ENCODE measurements around the gene RFC4.
A peak's percentile ranks its signal among the peaks of the same experiment; 100 is the strongest.

Gene RFC4

GRCh38 chr3:186785495-186786018 lies 20.7 kb downstream of the RFC4 start:
- ChIA-PET CTCF (interaction anchor here (1.5 to 4.6 kb wide), 2 partner anchors 36 to 169 kb away, joined by 5 to 49 read pairs; no protein-coding TSS in a partner anchor), POLR2A (interaction anchor here (0.7 to 3.8 kb wide), 4 partner anchors 14 to 169 kb away, joined by 3 to 73 read pairs (median 12); no protein-coding TSS in a partner anchor)
- no peak for TF ChIP-seq CTCF (IDR thresholded peaks at IDR 0.05; ENCODE audit: insufficient read depth, low read length, missing control alignments)
- DNase-seq (ENCODE audit: low read depth, low spot score), result no peak
- H3K4me3 ChIP-seq (ENCODE audit: low read depth, low read length), result peak overlapping the region; percentile 98

- POLR2A ChIA-PET, result interaction anchor here (0.7 to 3.8 kb wide), 9 partner anchors 13 to 215 kb away, joined by 3 to 73 read pairs (median 13); partner anchors contain the start of gene DNAJB11
- CTCF ChIA-PET, result interaction anchor here (1.5 to 4.6 kb wide), 2 partner anchors 37 to 169 kb away, joined by 5 to 49 read pairs; no protein-coding TSS in a partner anchor
- no peak for TF ChIP-seq CTCF (IDR thresholded peaks at IDR 0.05; ENCODE audit: insufficient read depth, low read length, missing control alignments)
- no peak for DNase-seq (ENCODE audit: low read depth, low spot score)
- H3K4me3 ChIP-seq (ENCODE audit: low read depth, low read length), result peak overlapping the region; percentile 98
Measured at GRCh38 chr3:186784820-186785494, 21.3 kb downstream of the RFC4 start.

GRCh38 chr3:186783731-186784515 lies 22.4 kb downstream of the RFC4 start:
- peak overlapping the region; percentile 98 for H3K4me3 ChIP-seq (ENCODE audit: low read depth, low read length)
- no peak for DNase-seq (ENCODE audit: low read depth, low spot score)
- ChIA-PET CTCF (interaction anchor here (1.0 to 4.6 kb wide), 3 partner anchors 15 to 168 kb away, joined by 3 to 49 read pairs (median 4); no protein-coding TSS in a partner anchor), POLR2A (interaction anchor here (0.5 to 3.8 kb wide), 27 partner anchors 8 to 926 kb away, joined by 3 to 73 read pairs (median 6); partner anchors contain the start of genes AHSG, DNAJB11 and TRA2B)
- no peak for TF ChIP-seq CTCF (IDR thresholded peaks at IDR 0.05; ENCODE audit: insufficient read depth, low read length, missing control alignments)

- no peak for TF ChIP-seq CTCF (IDR thresholded peaks at IDR 0.05; ENCODE audit: insufficient read depth, low read length, missing control alignments)
- ChIA-PET CTCF (interaction anchor here (1.0 to 4.6 kb wide), 4 partner anchors 10 to 167 kb away, joined by 3 to 49 read pairs (median 5); no protein-coding TSS in a partner anchor), POLR2A (interaction anchor here (0.6 to 3.8 kb wide), 26 partner anchors 9 to 927 kb away, joined by 3 to 73 read pairs (median 6); partner anchors contain the start of genes AHSG, DNAJB11 and TRA2B)
- peak; percentile 52 for DNase-seq (ENCODE audit: low read depth, low spot score)
- peak within 1 kb of the TSS; percentile 98 for H3K4me3 ChIP-seq (ENCODE audit: low read depth, low read length)
Measured at GRCh38 chr3:186783058-186783730, 23.1 kb downstream of the RFC4 start, which contains the start of gene EIF4A2. Gene EIF4A2, plus strand, starts transcription at chr3:186783577. Its CDS starts 34 bp downstream, at chr3:186783611.

- DNase-seq (ENCODE audit: low read depth, low spot score), result no peak
- no peak for TF ChIP-seq CTCF (IDR thresholded peaks at IDR 0.05; ENCODE audit: insufficient read depth, low read length, missing control alignments)
- peak overlapping the region; percentile 98 for H3K4me3 ChIP-seq (ENCODE audit: low read depth, low read length)
- CTCF ChIA-PET, result interaction anchor here (1.5 to 4.6 kb wide), 2 partner anchors 10 to 167 kb away, joined by 6 to 49 read pairs; no protein-coding TSS in a partner anchor
- POLR2A ChIA-PET, result interaction anchor here (0.6 to 3.8 kb wide), 22 partner anchors 9 to 845 kb away, joined by 3 to 73 read pairs (median 6); partner anchors contain the start of genes AHSG, DNAJB11 and TRA2B
Measured at GRCh38 chr3:186782542-186783057, 23.7 kb downstream of the RFC4 start.

Data from AG04449 (cell line).